Activated CD8-positive, alpha-beta T cell treated with anti-CD3 and anti-CD28 coated beads for 36 hours (primary cell): ENCODE results near the gene BRI3BP. TPM values are rescaled to one million over a fixed set of nuclear protein-coding genes. Genes with fewer than 3 reads are reported as not detected.

ENCODE experiments used
- ATAC-seq: fragments of 200-7000 bp; cut with Tn5 transposase; one replicate; pipeline ENCODE4 v1.10.0; 2021; ENCODE audit warnings: mild to moderate bottlenecking, moderate library complexity
- CTCF ChIA-PET: fragments of 350-600 bp; sonication (Branson Sonifier 250); formaldehyde crosslinking; loops from one replicate; lab custom pipeline; 2021; ENCODE audit warnings: antibody characterized with exemption; lab: Charles Lee
- POLR2A ChIA-PET: fragments of 350-600 bp; sonication (Branson Sonifier 250); formaldehyde crosslinking; loops from one replicate; lab custom pipeline; 2021; ENCODE audit warnings: antibody characterized with exemption; lab: Charles Lee
- DNase-seq: peaks from one replicate; pipeline ENCODE4 v3.0.0-alpha.2; 2020
- H3K27ac Mint-ChIP-seq: one replicate; pipeline ENCODE4 v1.8.0; 2021; ENCODE audit warnings: mild to moderate bottlenecking, mixed read lengths
- H3K27me3 Mint-ChIP-seq: one replicate; pipeline ENCODE4 v1.8.0; 2021; ENCODE audit warnings: mixed read lengths
- H3K36me3 Mint-ChIP-seq: one replicate; pipeline ENCODE4 v1.8.0; 2021; ENCODE audit warnings: low read depth, mixed read lengths
- H3K4me1 Mint-ChIP-seq: one replicate; pipeline ENCODE4 v1.8.0; 2021; ENCODE audit warnings: low read depth, mixed read lengths
- H3K4me3 Mint-ChIP-seq: one replicate; pipeline ENCODE4 v1.8.0; 2021; ENCODE audit warnings: mild to moderate bottlenecking, moderate library complexity, mixed read lengths
- H3K9me3 Mint-ChIP-seq: one replicate; pipeline ENCODE4 v1.8.0; 2021; ENCODE audit warnings: mixed read lengths
- intact Hi-C: fragments of 100-400 bp; cut with micrococcal nuclease; formaldehyde crosslinking; loops from one replicate; pipeline ENCODE4 v1.10.0; 2022
- total RNA-seq, 2 experiments: library from RNA; stranded (reverse); gene quantifications; one replicate each; pipeline ENCODE4 v1.2.3, GENCODE V29; 2021
- TF ChIP-seq, protein P1 (sequence below): fragments of 200-600 bp; IDR thresholded peaks from one replicate; pipeline ENCODE4 v1.8.0; 2022; ENCODE audit warnings: antibody characterized with exemption, mild to moderate bottlenecking

The BRI3BP gene
- total RNA-seq, 2 experiments from 2014 or later, result 22.1 to 22.3 TPM

DNA sequence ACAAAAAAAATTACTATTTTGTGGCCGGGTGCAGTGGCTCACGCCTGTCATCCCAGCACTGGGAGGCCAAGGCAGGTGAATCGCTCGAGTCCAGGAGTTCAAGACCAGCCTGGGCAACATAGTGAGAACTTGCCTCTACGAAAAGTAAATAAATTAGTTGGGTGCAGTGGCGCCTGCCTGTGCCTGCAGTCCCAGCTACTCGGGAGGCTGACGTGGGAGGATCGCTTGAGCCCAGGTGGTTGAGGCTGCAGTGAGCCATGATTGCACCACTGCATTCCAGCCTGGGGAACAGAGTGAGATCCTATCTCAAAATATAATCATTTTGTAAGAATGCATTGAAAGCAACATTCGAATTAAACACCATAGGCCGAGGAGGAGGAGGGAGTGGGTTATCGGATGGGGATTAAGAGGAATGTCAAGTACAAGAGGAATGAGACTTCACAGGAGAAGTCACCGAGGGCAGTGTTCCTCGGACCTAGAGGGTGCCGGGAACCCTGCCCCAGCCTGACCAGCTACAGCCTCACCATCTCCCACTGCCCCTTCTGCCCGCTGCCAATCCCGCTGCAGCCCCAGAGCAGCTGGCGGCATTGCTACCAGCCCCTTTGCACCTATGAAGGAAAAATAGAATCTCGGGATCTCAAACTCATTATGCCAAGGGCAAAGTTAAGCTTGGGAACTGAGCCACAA is 39.2 kb downstream of the BRI3BP start:
- ATAC-seq (no peak), DNase-seq (no peak)
- no peak overlapping the region for H3K4me3 Mint-ChIP-seq
- peaks cover 7% of the 10 kb centered on the region for H3K36me3 Mint-ChIP-seq
- intact Hi-C loops, result no loop called here
- peaks cover 4% of the 10 kb centered on the region for H3K9me3 Mint-ChIP-seq
- no peaks in the 10 kb centered on the region for H3K4me1 Mint-ChIP-seq
- no peak overlapping the region for H3K27ac Mint-ChIP-seq
- no peaks in the 10 kb centered on the region for H3K27me3 Mint-ChIP-seq
- POLR2A ChIA-PET, result interaction anchor here (1.8 kb wide), 1 partner anchor 10 kb away, joined by 4 read pairs; no protein-coding TSS in a partner anchor
- TF ChIP-seq, protein P1, sequence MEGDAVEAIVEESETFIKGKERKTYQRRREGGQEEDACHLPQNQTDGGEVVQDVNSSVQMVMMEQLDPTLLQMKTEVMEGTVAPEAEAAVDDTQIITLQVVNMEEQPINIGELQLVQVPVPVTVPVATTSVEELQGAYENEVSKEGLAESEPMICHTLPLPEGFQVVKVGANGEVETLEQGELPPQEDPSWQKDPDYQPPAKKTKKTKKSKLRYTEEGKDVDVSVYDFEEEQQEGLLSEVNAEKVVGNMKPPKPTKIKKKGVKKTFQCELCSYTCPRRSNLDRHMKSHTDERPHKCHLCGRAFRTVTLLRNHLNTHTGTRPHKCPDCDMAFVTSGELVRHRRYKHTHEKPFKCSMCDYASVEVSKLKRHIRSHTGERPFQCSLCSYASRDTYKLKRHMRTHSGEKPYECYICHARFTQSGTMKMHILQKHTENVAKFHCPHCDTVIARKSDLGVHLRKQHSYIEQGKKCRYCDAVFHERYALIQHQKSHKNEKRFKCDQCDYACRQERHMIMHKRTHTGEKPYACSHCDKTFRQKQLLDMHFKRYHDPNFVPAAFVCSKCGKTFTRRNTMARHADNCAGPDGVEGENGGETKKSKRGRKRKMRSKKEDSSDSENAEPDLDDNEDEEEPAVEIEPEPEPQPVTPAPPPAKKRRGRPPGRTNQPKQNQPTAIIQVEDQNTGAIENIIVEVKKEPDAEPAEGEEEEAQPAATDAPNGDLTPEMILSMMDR, result no peak
- CTCF ChIA-PET, result interaction anchor here (1.2 kb wide), 1 partner anchor 17 kb away, joined by 3 read pairs; no protein-coding TSS in a partner anchor

DNA sequence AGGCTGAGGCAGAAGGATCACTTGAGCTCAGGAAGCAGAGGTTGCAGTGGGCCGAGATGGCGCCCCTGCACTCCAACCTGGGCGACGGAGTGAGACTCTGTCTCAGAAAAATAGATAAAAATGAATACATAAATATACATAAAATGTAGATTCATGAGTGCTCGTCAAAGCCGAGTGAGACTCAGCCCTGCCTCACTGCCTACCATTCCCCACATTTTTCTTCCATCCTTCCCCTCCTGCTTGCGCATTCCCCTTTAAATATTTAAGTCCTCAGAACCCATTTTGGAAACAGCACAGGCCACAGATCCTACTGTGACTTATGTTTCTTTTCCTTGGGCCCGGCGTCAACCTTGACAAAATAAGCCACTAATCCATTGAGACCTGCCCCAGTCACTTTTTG is 39.8 kb downstream of the BRI3BP start:
- H3K4me1 Mint-ChIP-seq, result no peaks in the 10 kb centered on the region
- ChIA-PET CTCF (no interaction called here), POLR2A (interaction anchor here (1.8 kb wide), 1 partner anchor 9 kb away, joined by 4 read pairs; no protein-coding TSS in a partner anchor)
- intact Hi-C loops, result no loop called here
- H3K27me3 Mint-ChIP-seq, result no peaks in the 10 kb centered on the region
- no peak overlapping the region for H3K27ac Mint-ChIP-seq
- H3K9me3 Mint-ChIP-seq, result peaks cover 4% of the 10 kb centered on the region
- ATAC-seq (no peak), DNase-seq (no peak)
- no peak overlapping the region for H3K4me3 Mint-ChIP-seq
- TF ChIP-seq, protein P1, result no peak
- peaks cover 2% of the 10 kb centered on the region for H3K36me3 Mint-ChIP-seq

DNA sequence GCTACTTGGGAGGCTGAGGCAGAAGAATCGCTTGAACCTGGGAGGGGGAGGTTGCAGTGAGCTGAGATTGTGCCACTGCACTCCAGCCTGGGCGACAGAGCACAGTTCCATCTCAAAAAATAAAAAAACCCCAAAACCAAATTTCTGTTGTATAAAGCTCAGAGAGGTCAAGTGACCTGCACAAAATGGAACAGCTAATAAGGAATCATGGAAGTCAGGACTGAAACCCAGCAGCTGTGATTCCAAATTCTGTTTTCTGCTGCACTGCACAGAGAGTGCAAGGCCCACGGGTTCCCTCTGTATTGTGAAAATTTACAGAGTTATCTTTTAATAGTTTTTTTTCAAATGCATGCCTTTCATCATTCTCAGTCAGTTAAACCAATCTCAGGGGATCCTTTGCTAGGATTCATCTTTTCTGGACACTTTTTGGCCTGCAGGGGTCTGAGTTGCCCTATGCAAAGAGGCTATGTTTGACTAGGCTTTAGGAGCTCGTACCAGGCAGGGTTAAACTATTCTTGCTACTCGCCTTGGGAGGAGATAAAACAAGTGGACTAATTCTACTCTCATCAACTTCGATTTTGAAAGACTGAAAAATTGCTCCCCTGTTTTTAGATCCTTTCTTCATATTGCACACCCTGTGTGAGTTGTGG is 45.7 kb downstream of the BRI3BP start:
- POLR2A ChIA-PET, result no interaction called here
- CTCF ChIA-PET, result no interaction called here
- H3K4me3 Mint-ChIP-seq, result no peak overlapping the region
- H3K27me3 Mint-ChIP-seq, result no peaks in the 10 kb centered on the region
- no peaks in the 10 kb centered on the region for H3K36me3 Mint-ChIP-seq
- no peak for DNase-seq
- no peaks in the 10 kb centered on the region for H3K4me1 Mint-ChIP-seq
- TF ChIP-seq, protein P1, result no peak
- intact Hi-C loops, result no loop called here
- H3K27ac Mint-ChIP-seq, result no peak overlapping the region
- ATAC-seq, result no peak
- H3K9me3 Mint-ChIP-seq, result peaks cover 4% of the 10 kb centered on the region

DNA sequence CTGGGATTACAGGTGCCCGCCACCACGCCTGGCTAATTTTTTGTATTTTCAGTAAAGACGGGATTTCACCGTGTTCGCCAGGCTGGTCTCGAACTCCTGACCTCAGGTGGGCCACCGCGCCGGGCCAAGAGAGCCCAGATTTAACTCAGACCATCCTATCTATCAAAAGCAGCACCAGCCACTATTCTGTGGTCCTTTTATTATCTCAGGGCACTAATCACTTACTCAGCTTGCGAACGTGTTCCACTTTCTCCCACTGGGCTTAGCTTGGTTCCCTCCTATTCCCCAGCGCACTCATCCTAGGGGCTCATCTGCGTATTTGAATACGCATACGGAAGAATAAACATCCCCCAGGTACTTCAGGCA is 55.6 kb downstream of the BRI3BP start:
- intact Hi-C loops, result loop anchor here (5.0 kb wide), 1 partner anchor 57 kb away; the partner anchor contains the start of gene BRI3BP
- no peak for ATAC-seq
- TF ChIP-seq, protein P1, result no peak
- peak overlapping the region; percentile 63 for H3K27ac Mint-ChIP-seq
- CTCF ChIA-PET, result interaction anchor here (0.7 to 0.9 kb wide), 3 partner anchors 13 to 60 kb away, joined by 3 to 4 read pairs (median 3); partner anchors contain the start of gene DHX37
- POLR2A ChIA-PET, result interaction anchor here (0.8 to 1.3 kb wide), 4 partner anchors 11 to 70 kb away, joined by 3 to 4 read pairs (median 3); partner anchors contain the start of gene AACS
- H3K27me3 Mint-ChIP-seq, result no peaks in the 10 kb centered on the region
- H3K9me3 Mint-ChIP-seq, result no peaks in the 10 kb centered on the region
- DNase-seq, result no peak
- H3K36me3 Mint-ChIP-seq, result no peaks in the 10 kb centered on the region
- peak overlapping the region; percentile 80 for H3K4me3 Mint-ChIP-seq
- peaks cover 5% of the 10 kb centered on the region for H3K4me1 Mint-ChIP-seq

DNA sequence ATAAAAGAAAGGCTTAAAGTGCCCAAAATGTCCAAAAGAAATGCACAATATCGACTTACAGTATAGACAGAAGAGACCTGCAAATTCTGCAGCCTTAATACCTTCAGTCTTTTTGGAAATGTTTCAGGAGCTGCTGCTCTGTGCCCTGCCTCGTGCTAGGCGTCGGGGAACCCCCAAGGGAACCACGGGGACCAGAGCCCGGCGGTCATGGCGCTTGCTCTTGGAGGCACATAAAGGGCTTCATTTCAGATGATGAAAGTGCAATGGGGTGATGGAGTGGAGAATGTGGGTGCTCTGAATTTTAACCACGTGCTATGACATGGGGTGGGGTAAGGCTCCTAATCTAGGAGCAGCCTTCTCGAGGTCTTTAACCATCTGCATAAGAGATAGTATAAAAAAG is 57.0 kb downstream of the BRI3BP start:
- ChIA-PET CTCF (no interaction called here), POLR2A (no interaction called here)
- Mint-ChIP-seq H3K36me3 (no peaks in the 10 kb centered on the region), H3K27me3 (no peaks in the 10 kb centered on the region), H3K27ac (no peak overlapping the region), H3K4me1 (peaks cover 5% of the 10 kb centered on the region), H3K9me3 (no peaks in the 10 kb centered on the region), H3K4me3 (peak overlapping the region; percentile 22)
- TF ChIP-seq, protein P1, result no peak
- DNase-seq (peak; percentile 20), ATAC-seq (no peak)
- intact Hi-C loops, result no loop called here
